Heart right ventricle (tissue), 16 donors: ENCODE measurements around the gene EIF2S3. TPM values are rescaled to one million over a fixed set of nuclear protein-coding genes. Genes with fewer than 3 reads are reported as not detected.
"Not testable (repeated sequence)": the region's sequence is repeated elsewhere in the genome, so short reads cannot be mapped to it uniquely, and the experiment has no call there.

Experiments
- ATAC-seq, 8 donors: fragments of 200-7000 bp; cut with Tn5 transposase; one replicate each; pipeline ENCODE4 v1.9.1; 2020; ENCODE audit warnings: mild to moderate bottlenecking in 8 of 8, moderate library complexity in 8 of 8, moderate number of reproducible peaks in 1 of 8
- DNase-seq, 2 donors: peaks; one replicate each; pipeline ENCODE4 v3.0.0-alpha.2; 2020
- H3K27ac ChIP-seq, 10 donors: fragments of 200-600 bp; sonication (generic) in 2 of 10; one replicate each; pipeline versions ENCODE4 v1.5.0 to v1.8.0; 2020 to 2022; ENCODE audit warnings: mild to moderate bottlenecking in 3 of 10
- H3K27me3 ChIP-seq, 7 donors: fragments of 200-600 bp; one replicate each; pipeline ENCODE4 v1.8.0; 2021 to 2022; ENCODE audit warnings: mild to moderate bottlenecking in 2 of 7
- H3K36me3 ChIP-seq, 9 donors: fragments of 200-600 bp; sonication (generic) in 1 of 9; one replicate each; pipeline versions ENCODE4 v1.5.0 to v1.8.0; 2020 to 2022; ENCODE audit warnings: mild to moderate bottlenecking in 2 of 9
- H3K4me1 ChIP-seq, 9 donors: fragments of 200-600 bp; sonication (generic) in 1 of 9; one replicate each; pipeline versions ENCODE4 v1.5.0 to v1.8.0; 2020 to 2022; ENCODE audit warnings: mild to moderate bottlenecking in 4 of 9
- H3K4me3 ChIP-seq, 10 donors: fragments of 200-600 bp; sonication (generic) in 2 of 10; one replicate each; pipeline versions ENCODE4 v1.5.0 to v1.8.0; 2020 to 2022; ENCODE audit warnings: mild to moderate bottlenecking in 7 of 10, moderate library complexity in 2 of 10
- H3K9me3 ChIP-seq, 11 donors: fragments of 200-600 bp in 10 of 11; sonication (generic) in 2 of 11; one replicate each; pipeline versions ENCODE4 v1.5.0 to v1.8.0; 2013 to 2022; ENCODE audit warnings: mild to moderate bottlenecking in 2 of 11, control low read depth in 1 of 11, moderate library complexity in 1 of 11
- CTCF ChIP-seq, 9 donors: fragments of 200-600 bp; sonication (generic) in 2 of 9; IDR thresholded peaks; one replicate each; pipeline versions ENCODE4 v1.5.0 to v1.8.0; 2021 to 2022; ENCODE audit warnings: antibody characterized with exemption in 9 of 9, mild to moderate bottlenecking in 5 of 9, moderate library complexity in 1 of 9
- WGBS, 2 donors: extraction: QIAGEN DNeasy Blood & Tissue Kit; methylation state at CpG; one replicate each; pipeline ENCODE4 v1.1.7; 2013; ENCODE audit warnings: inconsistent platforms in 1 of 2; 5-methylcytosine and 5-hydroxymethylcytosine counted together
- intact Hi-C, 10 donors: fragments of 100-400 bp; cut with DNase I; formaldehyde crosslinking; loops; one replicate each; pipeline versions ENCODE4 v1.11.1 to v1.14.2; 2022
- polyA plus RNA-seq, 2 donors: library from polyadenylated mRNA; stranded (reverse); fragments of 200-250 nt; gene quantifications; one replicate each; pipeline ENCODE4 v1.2.3, GENCODE V29; 2013
- total RNA-seq, 10 donors: library from RNA; stranded (reverse); fragmentation: NEBNext Ultra II Directional in 3 of 10; extraction: Animal tissue kit (Norgen Biotek cat#: 25700) in 3 of 10; gene quantifications; one replicate each; pipeline versions ENCODE4 v1.2.1 to v1.2.4, GENCODE V29; 2021 to 2023
- donor health status: Arrhythmogenic right ventricular cardiomyopathy.
- donor health status: ischemic (EF 13 %, LVEDD 7.1; RV severe dilation, severe dysfunction).
- donor health status: healthy with polysubstance abuse.
- donor health status: DM: no; HTN: yes; CAD: no.
- donor health status: DM: no; HTN: no; CAD: no.
- donor health status: ischemic (EF 25% LVEDD 6.9; RV normal size, moderate dysfunction).
- donor health status: ischemic (EF 25% LVEDD 5.7; RV mildly dilated, moderate dysfunction).
- donor health status: healthy.
- donor health status: DM: yes; HTN: yes; CAD: no.
- donor health status: Ischemic cardiomyopathy.
- donor health status: ischemic (EF 35%, LVEDD 5.7; RV mildly dilated, moderate dysfunction).
- donor health status: nonischemic (EF 11% LVEDD 7.7; RV severe dilation, severe dysfunction).
- donor health status: DM: yes; HTN: yes; CAD: no.
- donor health status: PGD.
- donor health status: ischemic (EF 29% LVEDD 5.4; RV normal size, mild dysfunction).
- donor health status: nonischemic (EF 23%, LVEDD 6.1; RV moderate dilation, normal function).

The EIF2S3 gene
- total and polyA plus RNA-seq, 12 donors, result 28.4 to 104 (median 76.5) TPM

GRCh38 chrX:24055043-24055356 is 244 bp downstream of the EIF2S3 start:
- H3K27me3 ChIP-seq, result peaks cover 0 to 18% (median 0%) of the 10 kb centered on the region in 7 donors
- H3K4me3 ChIP-seq, result peak overlapping the region in 4 of 10 donors; percentile 77 to 89 (median 84)
- peak in 5 of 8 donors; percentile 17 to 41 (median 29) for ATAC-seq
- DNase-seq, result no peak
- H3K9me3 ChIP-seq, result no peaks in the 10 kb centered on the region
- TF ChIP-seq CTCF (IDR thresholded peaks at IDR 0.05), result no peak
- peaks cover 0 to 11% (median 0%) of the 10 kb centered on the region in 9 donors for H3K4me1 ChIP-seq
- intact Hi-C loops, result loop anchor here in 4 of 10 donors (5.0 to 10.0 kb wide), 3 partner anchors 97 to 150 kb away; partner anchors contain the start of genes APOO (in 2 of the 4) and CXorf58 (in 2 of the 4)
- 0% methylated on average over 14 of the region's 14 CpGs for WGBS, 2 donors
- peaks cover 0 to 27% (median 0%) of the 10 kb centered on the region in 9 donors for H3K36me3 ChIP-seq
- peak overlapping the region; percentile 83 to 96 (median 92) for H3K27ac ChIP-seq

GRCh38 chrX:24063488-24063887 is 8.7 kb downstream of the EIF2S3 start:
- Histone ChIP-seq H3K4me3 (no peak overlapping the region), H3K9me3 (no peaks in the 10 kb centered on the region), H3K27ac (no peak overlapping the region), H3K36me3 (peaks cover 0 to 97% (median 0%) of the 10 kb centered on the region in 9 donors), H3K4me1 (no peaks in the 10 kb centered on the region), H3K27me3 (no peaks in the 10 kb centered on the region)
- DNase-seq, result no peak
- intact Hi-C loops, result loop anchor here in 1 of 10 donors (10.0 kb wide), 1 partner anchor 369 kb away; no protein-coding TSS in a partner anchor
- no peak for ATAC-seq
- 92 to 95% methylated on average over 6 of the region's 6 CpGs for WGBS, 2 donors
- no peak for TF ChIP-seq CTCF (IDR thresholded peaks at IDR 0.05)

GRCh38 chrX:24069877-24070276 is 15.1 kb downstream of the EIF2S3 start:
- no peak for ATAC-seq
- Histone ChIP-seq H3K27ac (no peak overlapping the region), H3K36me3 (peaks cover 0 to 94% (median 0%) of the 10 kb centered on the region in 9 donors)

GRCh38 chrX:24079411-24079810 is 24.7 kb downstream of the EIF2S3 start:
- WGBS, 2 donors, result 69 to 71% methylated on average over 5 of the region's 5 CpGs
- peaks cover 0 to 4% (median 0%) of the 10 kb centered on the region in 9 donors for H3K4me1 ChIP-seq
- H3K27me3 ChIP-seq, result peaks cover 0 to 14% (median 0%) of the 10 kb centered on the region in 7 donors
- H3K4me3 ChIP-seq, result no peak overlapping the region
- DNase-seq (no peak), ATAC-seq (no peak)
- H3K9me3 ChIP-seq, result no peaks in the 10 kb centered on the region
- no peak for TF ChIP-seq CTCF (IDR thresholded peaks at IDR 0.05)
- intact Hi-C loops, result no loop called here
- H3K27ac ChIP-seq, result no peak overlapping the region
- H3K36me3 ChIP-seq, result peaks cover 0 to 44% (median 0%) of the 10 kb centered on the region in 9 donors

More at GRCh38 chrX:24069877-24070276, 15.1 kb downstream of the EIF2S3 start:
- intact Hi-C loops, result loop anchor here in 1 of 10 donors (10.0 kb wide), 1 partner anchor 375 kb away; no protein-coding TSS in a partner anchor
- Histone ChIP-seq H3K27me3 (no peaks in the 10 kb centered on the region), H3K9me3 (no peaks in the 10 kb centered on the region), H3K4me3 (no peak overlapping the region), H3K4me1 (no peaks in the 10 kb centered on the region)
- WGBS, 2 donors, result 95 to 97% methylated on average over 9 of the region's 9 CpGs
- no peak for DNase-seq
- no peak for TF ChIP-seq CTCF (IDR thresholded peaks at IDR 0.05)

GRCh38 chrX:24080245-24080644 is 25.5 kb downstream of the EIF2S3 start:
- H3K4me1 ChIP-seq, ATAC-seq, H3K27ac ChIP-seq, H3K4me3 ChIP-seq, DNase-seq, H3K9me3 ChIP-seq: not testable (repeated sequence)
- 72 to 75% methylated on average over 8 of the region's 8 CpGs for WGBS, 2 donors
- intact Hi-C loops, result loop anchor here (2.0 to 10.0 kb wide), 4 partner anchors 55 to 165 kb away; no protein-coding TSS in a partner anchor
- Histone ChIP-seq H3K27me3 (peaks cover 0 to 15% (median 0%) of the 10 kb centered on the region in 7 donors), H3K36me3 (peaks cover 0 to 37% (median 0%) of the 10 kb centered on the region in 9 donors)
